ENCODE measurements around the gene HDAC4.

HDAC4 gene

DNA sequence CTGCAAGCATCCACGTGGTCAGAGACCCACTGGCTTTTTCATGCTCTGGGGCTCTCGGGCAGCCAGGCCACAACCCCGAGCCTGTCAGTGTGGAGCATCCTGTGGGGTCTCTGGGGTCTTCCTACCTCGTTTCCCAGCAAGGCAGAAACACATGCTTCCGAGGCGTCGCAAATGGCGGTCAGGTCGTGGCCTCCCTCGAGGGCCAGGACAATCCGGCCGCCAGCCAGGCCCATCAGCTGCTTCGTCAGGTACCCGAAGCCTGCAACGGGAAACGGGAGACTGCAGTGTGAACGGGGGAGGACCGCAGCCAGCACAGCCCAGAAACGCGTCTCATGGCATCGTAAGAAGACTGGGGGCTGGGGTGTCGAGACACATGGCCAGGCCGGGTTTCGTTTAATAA, 334.2 kb downstream of the HDAC4 start:
- DNase-seq: peak in 2 of 10 donors; percentile 75 to 77
- intact Hi-C loops (cut with DNase I): no loop called here

- DNase-seq: peak in 2 of 10 donors; percentile 22 to 63
- intact Hi-C loops (cut with DNase I): no loop called here
These were observed 334.9 kb downstream of the HDAC4 start for GRCh38 chr2:239065962-239066361.

DNA sequence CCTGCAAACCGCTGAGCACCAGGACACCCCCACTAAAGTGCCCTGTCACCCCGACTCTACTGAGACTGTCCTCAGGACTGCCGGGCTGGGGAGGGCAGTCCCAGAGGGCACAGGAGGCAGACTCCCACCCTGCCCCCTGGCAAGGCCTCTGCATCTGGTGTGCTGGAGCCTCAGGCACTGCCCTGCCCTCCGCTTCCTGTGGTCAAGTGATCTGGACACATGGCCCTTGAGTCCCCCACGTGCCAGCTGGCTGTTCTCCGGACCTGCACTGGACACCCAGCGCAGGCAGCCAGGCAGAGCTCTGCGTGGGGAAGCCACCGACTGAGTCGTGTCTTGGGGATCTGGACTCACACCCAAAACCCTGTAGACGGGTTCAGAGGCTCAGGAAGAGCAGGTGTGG, 335.3 kb downstream of the HDAC4 start:
- DNase-seq: peak in 2 of 10 donors; percentile 77 to 80
- intact Hi-C loops (cut with DNase I): no loop called here

- intact Hi-C loops (cut with DNase I): no loop called here
- peak in 2 of 10 donors; percentile 60 to 77 for DNase-seq
These were observed 335.9 kb downstream of the HDAC4 start for GRCh38 chr2:239064891-239065290.

GRCh38 chr2:239064253-239064652, 336.6 kb downstream of the HDAC4 start:
- intact Hi-C loops (cut with DNase I): no loop called here
- DNase-seq: peak in 2 of 10 donors; percentile 52 to 64

DNA sequence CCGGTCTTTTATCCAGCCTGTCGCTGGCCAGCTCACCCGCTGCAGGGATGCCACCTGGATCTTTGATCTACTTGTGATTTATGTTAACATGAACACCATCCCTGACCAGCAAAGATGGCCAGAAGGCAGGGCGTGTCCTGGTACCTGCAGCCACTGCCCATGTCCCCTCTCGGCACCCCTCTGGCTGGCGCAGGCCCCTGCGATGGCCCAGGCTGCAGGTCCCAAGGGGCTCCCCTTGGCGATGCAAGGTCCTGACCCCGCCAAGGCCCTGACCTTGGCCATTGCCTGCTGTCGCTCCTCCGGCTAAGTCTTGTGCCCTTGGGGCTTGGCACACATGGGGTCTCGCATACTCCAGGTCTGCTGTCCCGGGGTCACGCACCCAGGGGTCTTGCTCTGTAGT, 338.1 kb downstream of the HDAC4 start:
- intact Hi-C loops (cut with DNase I): no loop called here
- DNase-seq: peak in 2 of 10 donors; percentile 55 to 81

- peak in 2 of 10 donors; percentile 53 to 68 for DNase-seq
- intact Hi-C loops (cut with DNase I): no loop called here
These were observed 338.8 kb downstream of the HDAC4 start for GRCh38 chr2:239061824-239062570.

DNA sequence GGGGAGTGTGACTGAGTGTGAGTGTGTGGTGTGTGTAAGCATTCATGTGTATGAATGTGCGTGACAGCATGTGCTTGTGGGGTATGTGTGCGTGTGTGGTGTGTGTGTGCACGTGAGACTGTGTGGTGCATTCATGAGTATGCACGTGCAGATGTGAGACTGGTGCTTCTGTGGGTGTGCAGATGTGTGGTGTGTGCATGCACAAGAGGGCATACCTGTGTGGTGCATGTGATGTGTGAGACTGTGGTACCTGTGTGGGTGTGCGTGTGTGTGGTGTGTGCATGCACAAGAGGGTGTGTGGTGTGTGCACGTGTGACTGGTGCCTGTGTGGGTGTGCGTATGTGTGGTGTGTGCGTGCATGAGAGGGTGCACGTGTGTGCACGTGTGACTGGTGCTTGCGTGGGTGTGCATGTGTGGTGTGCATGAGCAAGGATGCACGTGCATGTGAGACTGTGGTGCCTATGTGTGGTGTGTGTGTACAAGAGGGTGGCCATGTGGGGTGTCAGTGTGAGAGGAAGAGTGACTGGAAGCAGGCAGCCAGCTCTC, 339.6 kb downstream of the HDAC4 start:
- intact Hi-C loops (cut with DNase I): no loop called here
- peak in 1 of 10 donors; percentile 26 for DNase-seq

DNA sequence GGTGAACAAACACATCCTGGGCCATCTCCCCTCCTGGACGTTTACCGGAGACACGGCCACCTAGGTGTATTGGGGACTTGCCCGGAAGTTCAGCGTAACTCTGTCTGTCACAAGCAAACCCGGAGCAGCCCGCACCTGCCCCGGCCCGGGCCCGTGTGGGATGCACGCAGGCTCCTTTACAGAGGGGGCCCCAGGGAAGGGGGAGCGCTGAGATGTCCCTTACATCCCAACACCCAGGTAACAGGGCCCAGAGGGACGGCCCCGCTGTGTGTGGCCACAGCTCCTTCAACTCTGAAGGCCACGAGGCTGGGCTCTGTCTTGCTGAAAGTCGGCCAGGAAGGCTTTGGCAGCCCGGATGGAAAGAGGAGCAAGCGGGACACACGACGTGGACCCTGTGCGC, 340.1 kb downstream of the HDAC4 start:
- DNase-seq: peak in 3 of 10 donors; percentile 40 to 71 (median 57)
- intact Hi-C loops (cut with DNase I): no loop called here

DNA sequence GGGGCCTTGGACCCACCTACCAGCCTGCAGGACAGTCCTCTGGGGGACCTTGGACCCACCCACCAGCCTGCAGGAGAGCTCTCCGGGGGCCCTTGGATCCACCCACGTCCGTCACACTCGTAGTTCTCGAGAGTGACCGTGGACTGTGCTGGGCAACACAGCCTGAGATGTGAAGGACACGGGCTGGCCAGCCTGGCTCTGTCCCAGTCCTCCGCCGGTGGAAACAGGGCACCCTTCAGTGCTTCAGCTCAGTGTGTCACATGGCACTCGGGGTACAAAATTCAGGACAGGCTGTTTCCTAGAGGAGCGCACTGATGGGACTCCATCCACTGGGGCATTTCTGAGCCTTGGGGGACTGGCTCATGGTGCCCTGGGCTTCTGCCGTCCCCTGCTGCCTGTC, 341.0 kb downstream of the HDAC4 start:
- DNase-seq: peak in 3 of 10 donors; percentile 74 to 85 (median 80)
- intact Hi-C loops (cut with DNase I): no loop called here

DNA sequence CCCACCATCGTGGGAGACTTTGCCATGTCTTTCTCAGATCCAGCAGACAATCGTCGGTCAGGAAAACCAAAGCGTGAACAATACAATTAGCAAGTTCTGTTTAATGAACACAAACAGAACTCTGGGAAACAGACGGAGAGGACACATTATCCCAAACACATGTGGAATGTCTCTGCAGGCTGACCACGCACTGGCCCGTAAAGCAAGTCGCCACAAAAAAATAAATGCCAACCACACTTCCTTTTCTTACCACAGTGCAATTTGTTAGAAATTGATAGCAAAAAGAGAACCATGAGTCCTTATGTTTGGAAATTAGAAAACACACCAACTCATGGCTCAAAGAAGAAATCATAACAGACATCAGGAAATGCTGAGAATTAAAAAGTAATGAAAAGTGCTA, 342.1 kb downstream of the HDAC4 start:
- peak in 1 of 10 donors; percentile 19 for DNase-seq
- intact Hi-C loops (cut with DNase I): no loop called here

GRCh38 chr2:239057533-239057932, 343.3 kb downstream of the HDAC4 start:
- DNase-seq: peak in 1 of 10 donors; percentile 5
- intact Hi-C loops (cut with DNase I): no loop called here

DNA sequence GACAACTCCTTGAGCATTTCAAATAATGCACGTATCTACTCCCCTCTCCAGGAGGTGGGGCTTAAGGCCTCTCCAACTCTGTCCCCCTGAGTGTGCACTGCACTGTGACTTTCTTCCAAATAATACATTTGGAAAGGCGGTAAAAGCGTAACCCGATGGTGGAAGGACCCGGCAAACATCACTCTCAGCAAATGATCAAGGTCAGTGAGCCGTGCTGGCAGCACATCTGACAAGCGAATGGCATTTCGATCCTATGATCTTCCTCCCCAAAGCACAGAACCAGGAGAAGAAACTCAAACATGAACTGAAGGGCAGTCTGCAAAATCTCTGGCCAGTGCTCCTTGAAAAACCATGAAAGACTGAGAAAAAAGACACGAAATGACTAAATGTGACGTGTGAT, 344.2 kb downstream of the HDAC4 start:
- peak in 3 of 10 donors; percentile 2 to 5 (median 2) for DNase-seq
- intact Hi-C loops (cut with DNase I): no loop called here

DNA sequence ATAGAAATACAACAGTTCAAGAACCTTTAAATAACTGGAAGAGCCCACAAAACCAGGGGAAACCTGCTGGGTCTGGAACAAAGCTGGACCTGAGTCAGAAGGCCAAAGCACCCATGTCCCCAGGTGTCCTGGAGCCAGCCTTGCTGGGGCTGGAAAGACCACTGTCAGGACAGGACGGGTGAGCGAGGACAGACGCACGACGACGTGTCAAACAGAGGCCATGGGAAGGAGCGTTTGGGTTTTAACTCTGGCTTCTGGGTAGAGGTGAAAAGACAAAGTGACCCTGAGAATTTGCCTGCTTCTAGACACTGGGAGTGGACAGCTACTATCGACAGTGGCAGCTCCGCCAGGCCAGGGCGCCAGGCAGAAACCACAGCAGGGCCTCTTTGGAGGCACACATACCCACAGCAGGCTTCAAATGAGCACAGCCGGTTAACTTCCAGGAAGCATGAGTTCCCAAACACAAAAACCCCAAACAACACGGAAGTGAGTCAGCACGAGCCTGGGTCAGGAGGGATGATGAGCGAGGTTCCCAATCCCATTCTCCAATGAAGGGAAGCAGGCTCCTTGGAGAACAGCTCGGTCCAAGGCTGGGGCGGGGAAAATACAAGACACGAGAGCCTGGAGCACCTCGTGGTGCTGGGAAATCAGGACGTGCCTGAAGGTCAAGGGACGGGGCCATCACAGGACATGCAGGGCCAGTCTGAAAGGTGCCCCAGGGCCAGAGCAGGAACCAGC, 344.9 kb downstream of the HDAC4 start:
- intact Hi-C loops (cut with DNase I): no loop called here
- peak in 3 of 10 donors; percentile 39 to 79 (median 65) for DNase-seq

GRCh38 chr2:239054921-239055320, 345.9 kb downstream of the HDAC4 start:
- peak in 3 of 10 donors; percentile 3 to 61 (median 30) for DNase-seq
- intact Hi-C loops (cut with DNase I): no loop called here

DNA sequence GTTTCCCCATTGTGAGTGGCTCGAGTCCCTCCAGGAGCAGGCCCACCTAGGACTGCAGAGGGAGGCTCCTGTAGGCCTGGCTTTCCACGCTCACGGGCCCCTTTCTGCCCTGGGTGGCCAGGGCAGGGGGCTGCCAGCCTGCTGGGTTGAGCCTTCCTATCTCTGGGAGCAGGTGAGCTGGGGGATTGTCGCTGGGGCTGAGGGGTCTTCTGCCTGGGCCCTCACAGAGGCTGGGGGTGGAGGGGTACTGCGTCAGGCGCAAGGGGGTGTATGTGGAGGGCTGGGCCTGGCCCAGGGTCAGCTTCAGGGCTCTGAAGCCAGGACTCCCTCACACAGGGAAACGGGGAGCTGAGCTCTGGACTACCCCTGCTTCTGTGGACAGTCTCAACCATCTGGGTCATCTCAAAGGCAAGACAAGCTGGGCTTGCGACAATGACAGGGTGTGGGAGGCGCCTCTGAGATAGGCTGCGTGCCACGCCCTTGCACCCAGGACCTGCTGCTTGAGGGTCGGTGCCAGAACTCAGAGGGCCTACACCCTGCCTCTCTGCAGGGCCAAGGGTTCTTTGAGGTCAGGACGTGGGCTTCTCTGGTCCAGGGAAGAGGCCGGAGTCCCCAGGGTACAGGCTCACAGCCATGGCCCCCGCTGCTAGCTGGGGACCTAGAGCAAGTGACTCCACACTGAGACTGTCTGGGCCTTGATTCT, 346.9 kb downstream of the HDAC4 start:
- peak in 3 of 10 donors; percentile 21 to 67 (median 56) for DNase-seq
- intact Hi-C loops (cut with DNase I): no loop called here

DNA sequence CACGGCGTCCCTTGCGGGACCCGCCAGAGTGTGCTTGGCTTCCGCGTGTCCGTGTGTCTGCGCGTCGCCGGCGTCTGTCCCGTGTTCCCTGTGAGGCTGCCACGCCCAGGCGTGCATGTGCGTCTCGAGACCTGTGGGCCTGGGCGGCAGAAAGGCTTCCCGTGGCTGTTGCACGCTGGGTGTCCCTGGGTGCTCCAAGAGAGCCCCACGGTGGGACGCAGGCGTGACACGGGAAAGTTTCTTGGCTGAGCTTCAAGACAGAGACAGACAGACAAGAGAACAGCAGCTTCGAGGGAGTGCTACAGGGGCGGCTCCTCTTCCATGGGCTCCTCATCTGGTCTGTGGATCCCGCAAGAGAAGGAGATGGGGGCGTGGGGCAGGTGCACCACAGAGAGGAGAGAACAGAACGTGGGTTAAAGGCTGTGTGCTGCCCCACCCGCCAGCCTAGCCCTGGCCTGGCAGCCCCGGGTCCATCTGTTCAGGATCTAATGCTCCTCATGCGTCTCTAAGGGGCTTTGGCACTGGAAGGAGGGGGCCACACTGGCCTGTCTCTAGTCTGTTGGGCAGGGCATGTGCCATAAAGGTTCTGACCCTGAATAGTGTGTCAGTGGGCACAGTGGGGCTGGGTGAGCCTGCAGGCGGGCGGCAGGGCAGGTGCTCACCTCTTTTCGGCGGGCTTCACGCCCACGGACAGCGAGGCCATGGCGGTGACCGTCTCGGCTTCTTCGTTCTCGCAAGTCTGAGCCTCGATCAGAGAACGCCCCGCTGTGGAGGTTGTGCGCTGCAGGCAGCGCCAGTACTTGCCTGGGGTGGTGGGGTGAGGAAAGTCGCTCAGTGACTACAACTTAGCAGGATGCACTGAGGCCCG, 347.8 kb downstream of the HDAC4 start:
- peak in 3 of 10 donors; percentile 62 to 83 (median 78) for DNase-seq
- intact Hi-C loops (cut with DNase I): no loop called here

- peak in 3 of 10 donors; percentile 52 to 70 (median 58) for DNase-seq
- intact Hi-C loops (cut with DNase I): no loop called here
These were observed 348.9 kb downstream of the HDAC4 start for GRCh38 chr2:239051891-239052445.

DNA sequence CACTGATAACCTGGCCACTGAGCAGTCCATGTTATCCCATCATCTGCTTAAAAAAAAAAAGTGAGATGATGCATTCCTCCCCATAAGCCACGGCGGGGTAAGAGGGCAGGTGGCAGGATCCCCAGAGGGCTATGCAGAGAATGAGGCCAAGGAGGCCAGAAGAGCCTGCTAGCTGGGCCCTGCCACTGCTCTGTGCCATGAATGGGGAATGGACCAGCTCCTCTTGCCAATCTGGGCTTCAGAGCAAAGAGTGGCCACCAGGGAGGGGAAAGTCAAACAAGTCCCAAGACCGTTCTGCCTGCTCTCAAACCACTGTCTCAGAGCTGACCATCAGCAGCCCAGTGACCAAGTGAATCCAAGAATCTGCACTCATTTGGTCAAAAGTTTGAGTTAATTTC, 350.6 kb downstream of the HDAC4 start:
- DNase-seq: peak in 1 of 10 donors; percentile 51
- intact Hi-C loops (cut with DNase I): no loop called here
